NCI-H128 (cell line): ENCODE data around the gene VPS26C.
"Not testable (repeated sequence)": the region's sequence is repeated elsewhere in the genome, so short reads cannot be mapped to it uniquely, and the experiment has no call there.

ENCODE experiments used
- DNase-seq: peaks from one replicate; lab custom pipeline; 2025; ENCODE audit not compliant: unreplicated experiment; lab: John Stamatoyannopoulos, UW

Gene VPS26C

GRCh38 chr21:37231671-37232070, 35.5 kb downstream of the VPS26C start:
- DNase-seq = no peak

- no peak for DNase-seq
Measured at GRCh38 chr21:37231249-37231645, 35.9 kb downstream of the VPS26C start.

- DNase-seq = no peak
Measured at GRCh38 chr21:37230632-37231248, 36.4 kb downstream of the VPS26C start.

- no peak for DNase-seq
Measured at GRCh38 chr21:37228003-37228400, 39.1 kb downstream of the VPS26C start.

- DNase-seq = no peak
Measured at GRCh38 chr21:37227071-37228002, 39.8 kb downstream of the VPS26C start.

- DNase-seq = no peak
Measured at GRCh38 chr21:37226041-37226920, 40.9 kb downstream of the VPS26C start.

GRCh38 chr21:37224861-37225839, 42.0 kb downstream of the VPS26C start:
- DNase-seq = no peak

- DNase-seq = no peak
Measured at GRCh38 chr21:37223804-37224345, 43.3 kb downstream of the VPS26C start.

- DNase-seq = not testable (repeated sequence)
Measured at GRCh38 chr21:37222248-37222647, 44.9 kb downstream of the VPS26C start.

- peak; percentile 87 for DNase-seq
Measured at GRCh38 chr21:37220981-37221664, 46.0 kb downstream of the VPS26C start.

GRCh38 chr21:37220433-37220980, 46.6 kb downstream of the VPS26C start:
- DNase-seq = no peak

- DNase-seq = no peak
Measured at GRCh38 chr21:37219761-37220432, 47.2 kb downstream of the VPS26C start.

- DNase-seq = no peak
Measured at GRCh38 chr21:37214952-37215351, 52.2 kb downstream of the VPS26C start.

- DNase-seq = no peak
Measured at GRCh38 chr21:37210799-37211198, 56.3 kb downstream of the VPS26C start.

GRCh38 chr21:37210130-37210529, 57.0 kb downstream of the VPS26C start:
- DNase-seq = no peak

GRCh38 chr21:37208741-37209225, 58.4 kb downstream of the VPS26C start:
- DNase-seq = no peak

- no peak for DNase-seq
Measured at GRCh38 chr21:37208056-37208721, 58.9 kb downstream of the VPS26C start.
